HFFc6 (cell line): ENCODE results near the gene SIPA1L3. TPM values are rescaled to one million over a fixed set of nuclear protein-coding genes. Genes with fewer than 3 reads are reported as not detected.

Source experiments
- DNase-seq: peaks from one replicate; pipeline ENCODE4 v3.0.0-alpha.2; 2018
- H3K27ac Mint-ChIP-seq: 2 replicates; pipeline ENCODE4 v1.8.0; 2020; ENCODE audit warnings: mild to moderate bottlenecking, mixed read lengths
- H3K27me3 Mint-ChIP-seq: 2 replicates; pipeline ENCODE4 v1.8.0; 2021; ENCODE audit warnings: mild to moderate bottlenecking, moderate library complexity, mixed read lengths; ENCODE audit not compliant: insufficient read depth
- H3K36me3 Mint-ChIP-seq: 2 replicates; pipeline ENCODE4 v1.8.0; 2021; ENCODE audit warnings: low read depth, mixed read lengths
- H3K4me1 Mint-ChIP-seq: 2 replicates; pipeline ENCODE4 v1.8.0; 2020; ENCODE audit warnings: low read depth, mixed read lengths
- H3K4me3 Mint-ChIP-seq: 2 replicates; pipeline ENCODE4 v1.8.0; 2020; ENCODE audit warnings: mild to moderate bottlenecking, moderate library complexity, mixed read lengths
- H3K9me3 Mint-ChIP-seq: 2 replicates; pipeline ENCODE4 v1.8.0; 2020; ENCODE audit warnings: mild to moderate bottlenecking, mixed read lengths
- CTCF ChIP-seq: fragments of 200-600 bp; sonication (generic); IDR thresholded peaks from 2 replicates; pipeline ENCODE4 v1.5.0; 2021; ENCODE audit warnings: antibody characterized with exemption, mild to moderate bottlenecking
- total RNA-seq, 6 experiments: library from RNA; stranded (reverse); fragmentation: NEBNext Ultra II Directional; extraction: Animal tissue kit (Norgen Biotek cat#: 25700); gene quantifications; 2 replicates in 1 of 6; 3 replicates in 5 of 6; pipeline ENCODE4 v1.2.3, GENCODE V29; 2021

Gene SIPA1L3
- total RNA-seq, 6 experiments from 2014 or later, result 34.0 to 46.7 (median 41.8) TPM

GRCh38 chr19:38184815-38185214 is 277.8 kb downstream of the SIPA1L3 start:
- DNase-seq, result no peak
- Mint-ChIP-seq H3K36me3 (peaks cover 29% of the 10 kb centered on the region), H3K4me3 (no peak overlapping the region), H3K27ac (peak overlapping the region; percentile 15; the same call in 1 of the 2 replicates), H3K9me3 (peaks cover 7% of the 10 kb centered on the region; the same call in 1 of the 2 replicates), H3K4me1 (peaks cover 16% of the 10 kb centered on the region), H3K27me3 (peaks cover 6% of the 10 kb centered on the region)
- TF ChIP-seq CTCF, result no peak

- DNase-seq, result no peak
- H3K4me1 Mint-ChIP-seq, result peaks cover 20% of the 10 kb centered on the region
- H3K9me3 Mint-ChIP-seq, result peaks cover 5% of the 10 kb centered on the region; the same call in 1 of the 2 replicates
- TF ChIP-seq CTCF, result no peak
- peaks cover 6% of the 10 kb centered on the region for H3K27me3 Mint-ChIP-seq
- no peak overlapping the region for H3K27ac Mint-ChIP-seq
- H3K36me3 Mint-ChIP-seq, result peaks cover 23% of the 10 kb centered on the region
- no peak overlapping the region for H3K4me3 Mint-ChIP-seq
Observed at GRCh38 chr19:38185562-38185961, 278.6 kb downstream of the SIPA1L3 start.

- TF ChIP-seq CTCF, result no peak
- H3K36me3 Mint-ChIP-seq, result peaks cover 11% of the 10 kb centered on the region
- no peak overlapping the region for H3K4me3 Mint-ChIP-seq
- peak overlapping the region; percentile 8; the same call in 1 of the 2 replicates for H3K27ac Mint-ChIP-seq
- H3K9me3 Mint-ChIP-seq, result no peaks in the 10 kb centered on the region
- peaks cover 6% of the 10 kb centered on the region; the same call in 1 of the 2 replicates for H3K4me1 Mint-ChIP-seq
- no peaks in the 10 kb centered on the region; the same call in none of the 2 replicates for H3K27me3 Mint-ChIP-seq
- DNase-seq, result no peak
Observed at GRCh38 chr19:38190061-38190460, 283.1 kb downstream of the SIPA1L3 start.

GRCh38 chr19:38190793-38191192 is 283.8 kb downstream of the SIPA1L3 start:
- Mint-ChIP-seq H3K36me3 (peaks cover 16% of the 10 kb centered on the region), H3K4me1 (peaks cover 6% of the 10 kb centered on the region; the same call in 1 of the 2 replicates), H3K4me3 (no peak overlapping the region), H3K27me3 (no peaks in the 10 kb centered on the region; the same call in none of the 2 replicates), H3K9me3 (no peaks in the 10 kb centered on the region), H3K27ac (no peak overlapping the region)
- TF ChIP-seq CTCF, result no peak
- DNase-seq, result no peak

GRCh38 chr19:38191747-38192146 is 284.7 kb downstream of the SIPA1L3 start:
- DNase-seq, result no peak
- no peak for TF ChIP-seq CTCF
- Mint-ChIP-seq H3K27me3 (peaks cover 3% of the 10 kb centered on the region), H3K27ac (no peak overlapping the region), H3K4me3 (no peak overlapping the region), H3K36me3 (peaks cover 24% of the 10 kb centered on the region), H3K4me1 (peaks cover 6% of the 10 kb centered on the region; the same call in 1 of the 2 replicates), H3K9me3 (no peaks in the 10 kb centered on the region)
